Measurements from ENCODE around the gene PRSS2. TPM values are rescaled to one million over a fixed set of nuclear protein-coding genes. Genes with fewer than 3 reads are reported as not detected.

The PRSS2 gene
- total RNA-seq, 3 donors from 2014 or later: not detected

- no peaks in the 10 kb centered on the region for H3K4me1 ChIP-seq (ENCODE audit: low read depth)
- no peak for ATAC-seq
- no peak overlapping the region for H3K4me3 ChIP-seq
- intact Hi-C loops (cut with DNase I, micrococcal nuclease): loop anchor here (10.0 kb wide), 2 partner anchors 132 to 182 kb away; no protein-coding TSS in a partner anchor
- no peaks in the 10 kb centered on the region for H3K36me3 ChIP-seq (ENCODE audit: low read depth)
- no peaks in the 10 kb centered on the region for H3K9me3 ChIP-seq
- no peak for TF ChIP-seq CTCF (IDR thresholded peaks at IDR 0.05)
- DNase-seq: no peak
These were observed 16.4 kb downstream of the PRSS2 start for GRCh38 chr7:142787034-142787768.

- H3K4me3 ChIP-seq: no peak overlapping the region
- no peak for DNase-seq
- no peaks in the 10 kb centered on the region for H3K4me1 ChIP-seq (ENCODE audit: low read depth)
- H3K9me3 ChIP-seq: no peaks in the 10 kb centered on the region
- ATAC-seq: no peak
- H3K36me3 ChIP-seq (ENCODE audit: low read depth): no peaks in the 10 kb centered on the region
- intact Hi-C loops (cut with DNase I, micrococcal nuclease): loop anchor here (10.0 kb wide), 2 partner anchors 133 to 183 kb away; no protein-coding TSS in a partner anchor
- TF ChIP-seq CTCF (IDR thresholded peaks at IDR 0.05): no peak
These were observed 17.0 kb downstream of the PRSS2 start for GRCh38 chr7:142787783-142788182.

DNA sequence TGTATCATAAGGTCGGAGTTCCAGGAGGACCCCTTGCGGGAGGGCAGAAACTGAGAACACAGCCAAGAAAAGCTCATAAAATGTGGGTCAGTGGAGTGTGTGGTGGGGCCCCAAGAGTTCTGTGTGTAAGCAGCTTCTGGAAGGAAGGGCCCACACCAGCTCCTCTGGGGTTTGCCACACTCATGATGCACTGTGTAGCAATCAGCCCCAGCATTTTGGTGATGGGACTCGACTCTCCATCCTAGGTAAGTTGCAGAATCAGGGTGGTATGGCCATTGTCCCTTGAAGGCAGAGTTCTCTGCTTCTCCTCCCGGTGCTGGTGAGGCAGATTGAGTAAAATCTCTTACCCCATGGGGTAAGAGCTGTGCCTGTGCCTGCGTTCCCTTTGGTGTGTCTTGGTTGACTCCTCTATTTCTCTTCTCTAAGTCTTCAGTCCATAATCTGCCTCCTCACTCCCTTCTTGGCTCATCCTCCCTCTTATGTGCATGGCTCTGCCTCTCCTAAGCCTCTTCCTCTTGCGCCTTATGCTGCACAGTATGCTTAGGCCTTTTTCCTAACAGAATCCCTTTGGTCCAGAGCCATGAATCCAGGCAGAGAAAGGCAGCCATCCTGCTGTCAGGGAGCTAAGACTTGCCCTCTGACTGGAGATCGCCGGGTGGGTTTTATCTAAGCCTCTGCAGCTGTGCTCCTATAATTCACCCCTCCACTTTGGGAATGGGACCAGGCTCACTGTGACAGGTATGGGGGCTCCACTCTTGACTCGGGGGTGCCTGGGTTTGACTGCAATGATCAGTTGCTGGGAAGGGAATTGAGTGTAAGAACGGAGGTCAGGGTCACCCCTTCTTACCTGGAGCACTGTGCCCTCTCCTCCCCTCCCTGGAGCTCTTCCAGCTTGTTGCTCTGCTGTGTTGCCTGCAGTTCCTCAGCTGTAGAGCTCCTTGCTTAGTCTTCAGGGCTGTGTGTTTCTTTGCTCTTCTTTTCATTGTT, 17.8 kb downstream of the PRSS2 start:
- intact Hi-C loops (cut with DNase I, micrococcal nuclease): loop anchor here (10.0 kb wide), 2 partner anchors 134 to 184 kb away; no protein-coding TSS in a partner anchor
- Histone ChIP-seq H3K4me3 (no peak overlapping the region), H3K36me3 (ENCODE audit: low read depth) (no peaks in the 10 kb centered on the region), H3K9me3 (no peaks in the 10 kb centered on the region), H3K4me1 (ENCODE audit: low read depth) (no peaks in the 10 kb centered on the region)
- TF ChIP-seq CTCF (IDR thresholded peaks at IDR 0.05): no peak
- no peak for DNase-seq
- ATAC-seq: no peak

GRCh38 chr7:142789441-142789840, 18.7 kb downstream of the PRSS2 start:
- TF ChIP-seq CTCF (IDR thresholded peaks at IDR 0.05): no peak
- DNase-seq (no peak), ATAC-seq (peak; percentile 23)
- H3K36me3 ChIP-seq (ENCODE audit: low read depth): no peaks in the 10 kb centered on the region
- no peaks in the 10 kb centered on the region for H3K4me1 ChIP-seq (ENCODE audit: low read depth)
- intact Hi-C loops (cut with DNase I, micrococcal nuclease): loop anchor here (10.0 kb wide), 2 partner anchors 135 to 185 kb away; no protein-coding TSS in a partner anchor
- H3K9me3 ChIP-seq: no peaks in the 10 kb centered on the region
- no peak overlapping the region for H3K4me3 ChIP-seq

DNA sequence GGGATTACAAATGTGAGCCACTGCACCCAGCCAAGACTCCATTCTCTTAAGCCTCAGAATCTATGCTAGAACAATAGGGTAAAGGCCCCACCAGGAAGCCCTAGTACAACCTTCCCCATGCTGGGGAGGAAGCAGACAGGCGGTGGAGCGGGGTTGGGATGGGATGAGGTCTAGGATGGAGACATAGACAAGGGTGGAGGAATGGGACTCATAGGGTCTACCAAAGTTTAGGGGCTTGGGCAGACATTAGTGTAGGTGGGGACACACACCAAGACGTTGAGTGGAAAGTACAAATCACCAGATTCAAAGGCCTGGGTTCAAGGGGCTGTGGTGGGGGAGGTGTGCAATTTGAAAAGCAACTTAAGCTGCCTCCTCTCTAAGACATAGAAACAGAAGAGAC, 19.3 kb downstream of the PRSS2 start:
- no peaks in the 10 kb centered on the region for H3K9me3 ChIP-seq
- no peak for DNase-seq
- H3K4me1 ChIP-seq (ENCODE audit: low read depth): no peaks in the 10 kb centered on the region
- intact Hi-C loops (cut with DNase I, micrococcal nuclease): no loop called here
- no peak for ATAC-seq
- H3K36me3 ChIP-seq (ENCODE audit: low read depth): no peaks in the 10 kb centered on the region
- H3K4me3 ChIP-seq: no peak overlapping the region
- TF ChIP-seq CTCF (IDR thresholded peaks at IDR 0.05): no peak
